Effector memory CD4-positive, alpha-beta T cell (primary cell): ENCODE results near the gene ZNF189.

Experiments used
- DNase-seq, 3 donors: peaks; one replicate each; pipeline ENCODE4 v3.0.0-alpha.2; 2020
- H3K27ac ChIP-seq: 2 replicates; pipeline ENCODE4 v1.7.0; 2013; ENCODE audit warnings: mild to moderate bottlenecking, low read length, moderate library complexity; ENCODE audit not compliant: insufficient read depth, poor library complexity, severe bottlenecking
- H3K27me3 ChIP-seq: replicated peaks from 2 replicates; pipeline ENCODE4 v1.7.0; 2013; ENCODE audit warnings: mild to moderate bottlenecking, low read length; ENCODE audit not compliant: insufficient read depth, control insufficient read depth, poor library complexity, severe bottlenecking
- H3K36me3 ChIP-seq: 2 replicates; pipeline ENCODE4 v1.7.0; 2013; ENCODE audit warnings: mild to moderate bottlenecking, low read length, moderate library complexity; ENCODE audit not compliant: control insufficient read depth, insufficient read depth
- H3K4me1 ChIP-seq: 2 replicates; pipeline ENCODE4 v1.7.0; 2013; ENCODE audit warnings: low read length, mild to moderate bottlenecking; ENCODE audit not compliant: control insufficient read depth, insufficient read depth, poor library complexity, severe bottlenecking
- H3K4me3 ChIP-seq: 2 replicates; pipeline ENCODE4 v1.7.0; 2013; ENCODE audit warnings: low read length, low read depth, mild to moderate bottlenecking; ENCODE audit not compliant: insufficient read depth, poor library complexity, severe bottlenecking
- H3K9me3 ChIP-seq: 2 replicates; pipeline ENCODE4 v1.7.0; 2013; ENCODE audit warnings: mild to moderate bottlenecking, low read length, moderate library complexity; ENCODE audit not compliant: control insufficient read depth

Gene ZNF189

DNA sequence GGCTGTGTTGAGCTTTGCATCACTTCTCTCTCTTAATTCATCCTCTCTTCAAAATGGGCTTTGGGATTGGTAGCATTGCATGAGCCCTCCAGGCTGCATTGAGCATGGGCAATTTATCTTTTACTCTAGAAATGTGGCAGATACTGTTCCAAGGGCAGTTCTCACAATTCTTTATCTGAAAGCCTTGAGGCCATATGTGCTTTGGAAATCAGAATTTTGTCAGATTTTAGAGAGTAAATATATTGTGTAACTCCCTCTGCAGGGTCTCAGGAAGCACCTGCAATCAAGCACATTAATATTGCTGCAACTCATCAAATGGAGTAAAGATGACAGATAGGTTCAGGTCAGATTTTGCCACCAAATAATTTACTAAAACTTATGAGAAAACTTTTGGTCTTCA lies 19.3 kb downstream of the ZNF189 start:
- no peaks in the 10 kb centered on the region for H3K27me3 ChIP-seq
- peaks cover 21% of the 10 kb centered on the region for H3K9me3 ChIP-seq
- H3K36me3 ChIP-seq: no peaks in the 10 kb centered on the region
- DNase-seq: no peak
- no peak overlapping the region for H3K4me3 ChIP-seq
- H3K4me1 ChIP-seq: no peaks in the 10 kb centered on the region
- no peak overlapping the region for H3K27ac ChIP-seq

DNA sequence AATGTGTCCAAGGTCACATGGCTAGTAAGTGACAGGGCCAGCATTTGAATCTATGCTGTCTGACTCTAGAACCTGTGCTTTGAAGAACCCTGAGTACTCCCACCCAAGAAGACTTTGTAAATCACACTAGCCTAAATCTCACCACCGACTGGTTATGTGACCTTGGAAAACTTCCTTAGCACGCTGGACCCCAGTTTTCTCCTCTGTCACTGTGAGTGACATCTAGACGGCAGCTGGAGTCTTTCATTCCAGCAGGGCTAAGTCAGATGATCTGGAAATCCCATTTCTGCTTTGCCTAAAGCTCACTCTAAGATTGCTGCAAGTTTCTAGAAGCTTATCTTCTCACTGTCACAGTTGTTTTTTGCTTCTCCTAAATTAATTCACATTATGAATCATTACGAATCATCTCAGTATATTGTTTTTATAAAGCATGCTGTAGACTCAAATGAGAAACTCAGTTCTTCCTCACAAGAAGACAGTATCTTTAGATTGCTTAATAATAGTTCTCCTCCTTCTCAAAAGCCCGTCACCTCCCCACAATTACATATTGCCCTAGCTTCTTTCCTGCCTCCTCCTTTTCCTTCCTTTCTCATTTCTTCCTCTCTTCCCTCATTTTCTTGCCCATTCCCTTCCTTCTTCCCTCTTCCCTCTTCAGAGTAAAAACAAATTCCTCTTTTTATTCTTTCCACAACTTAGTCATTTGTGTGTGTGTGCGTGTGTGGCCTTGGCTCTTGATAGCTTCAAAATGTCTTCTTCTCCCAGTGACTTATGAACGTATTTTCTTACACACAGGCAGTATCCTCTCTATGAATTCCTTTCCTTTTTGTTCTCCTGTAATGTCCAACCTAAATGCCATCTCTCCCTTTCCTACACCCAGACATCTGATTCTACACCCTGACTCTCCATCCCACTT lies 20.1 kb downstream of the ZNF189 start:
- no peaks in the 10 kb centered on the region for H3K27me3 ChIP-seq
- no peak overlapping the region for H3K27ac ChIP-seq
- H3K9me3 ChIP-seq: peaks cover 18% of the 10 kb centered on the region
- H3K4me1 ChIP-seq: no peaks in the 10 kb centered on the region
- H3K36me3 ChIP-seq: no peaks in the 10 kb centered on the region
- H3K4me3 ChIP-seq: no peak overlapping the region
- no peak for DNase-seq

DNA sequence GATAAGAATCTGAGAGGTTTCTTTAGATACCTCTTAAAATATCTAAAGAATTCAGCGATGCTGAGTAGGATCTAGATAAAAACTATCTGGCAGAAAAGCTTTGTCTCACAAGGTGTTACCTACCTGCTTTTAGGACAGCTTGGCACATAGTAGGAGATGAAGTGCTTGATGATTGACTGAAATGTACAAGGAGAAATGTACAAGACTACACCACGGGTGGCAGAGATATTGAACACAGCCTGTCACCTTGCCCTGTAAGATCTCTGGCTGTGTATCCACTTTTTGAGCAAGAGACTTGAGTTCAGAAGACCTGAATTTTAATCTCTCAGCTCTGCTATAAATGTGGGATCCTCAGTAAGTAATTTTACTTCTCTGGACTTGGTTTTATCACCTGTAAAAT lies 21.2 kb downstream of the ZNF189 start:
- Histone ChIP-seq H3K9me3 (peaks cover 18% of the 10 kb centered on the region), H3K27me3 (no peaks in the 10 kb centered on the region), H3K36me3 (no peaks in the 10 kb centered on the region), H3K27ac (no peak overlapping the region), H3K4me1 (no peaks in the 10 kb centered on the region), H3K4me3 (no peak overlapping the region)
- DNase-seq: no peak

DNA sequence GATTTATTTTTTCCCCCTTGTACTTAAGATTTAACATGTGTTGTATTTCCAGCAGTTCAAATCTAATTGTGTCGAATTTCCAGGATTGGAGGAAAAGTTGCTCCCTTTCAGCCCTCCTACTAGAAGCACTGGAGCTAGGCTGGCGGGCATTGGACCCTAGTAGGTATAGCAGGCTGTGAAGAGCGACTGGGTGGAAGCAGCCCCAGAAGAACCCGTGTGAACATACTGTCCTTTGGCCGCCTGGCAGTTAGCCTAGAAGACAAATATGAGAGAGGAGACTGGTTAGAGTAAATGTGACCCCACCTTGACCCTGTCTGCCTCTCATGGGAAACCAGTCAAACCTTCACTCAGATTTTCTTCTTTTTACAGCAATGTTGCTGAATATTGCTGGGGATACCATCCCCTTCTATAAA lies 23.0 kb downstream of the ZNF189 start:
- H3K36me3 ChIP-seq: no peaks in the 10 kb centered on the region

DNA sequence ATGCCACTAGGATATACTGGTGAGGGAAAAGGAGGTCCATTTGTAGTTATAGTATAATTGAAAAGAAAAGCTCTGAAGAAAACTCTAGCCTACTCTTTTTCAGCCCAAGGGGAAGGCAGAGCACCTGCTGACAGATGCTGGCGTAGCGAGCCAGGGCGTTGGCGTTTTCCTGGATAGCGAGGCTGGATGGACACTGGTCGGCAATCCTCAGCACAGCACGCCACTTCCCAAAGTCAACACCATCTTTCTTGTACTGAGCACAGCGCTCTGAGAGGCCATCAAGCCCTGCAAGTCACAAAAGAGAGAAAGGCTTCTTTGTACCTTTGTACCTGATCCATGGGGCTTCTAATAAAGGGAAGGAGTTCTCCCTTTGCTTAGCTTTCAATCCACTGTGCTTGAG lies 28.7 kb downstream of the ZNF189 start:
- no peaks in the 10 kb centered on the region for H3K4me1 ChIP-seq
- H3K27ac ChIP-seq: no peak overlapping the region
- H3K27me3 ChIP-seq: no peaks in the 10 kb centered on the region
- DNase-seq: no peak
- H3K36me3 ChIP-seq: no peaks in the 10 kb centered on the region
- no peak overlapping the region for H3K4me3 ChIP-seq
- H3K9me3 ChIP-seq: no peaks in the 10 kb centered on the region

More for the DNA sequence above, 23.0 kb downstream of the ZNF189 start:
- H3K9me3 ChIP-seq: peaks cover 9% of the 10 kb centered on the region
- no peak overlapping the region for H3K27ac ChIP-seq
- no peak for DNase-seq
- H3K27me3 ChIP-seq: no peaks in the 10 kb centered on the region
- H3K4me3 ChIP-seq: no peak overlapping the region
- H3K4me1 ChIP-seq: no peaks in the 10 kb centered on the region

DNA sequence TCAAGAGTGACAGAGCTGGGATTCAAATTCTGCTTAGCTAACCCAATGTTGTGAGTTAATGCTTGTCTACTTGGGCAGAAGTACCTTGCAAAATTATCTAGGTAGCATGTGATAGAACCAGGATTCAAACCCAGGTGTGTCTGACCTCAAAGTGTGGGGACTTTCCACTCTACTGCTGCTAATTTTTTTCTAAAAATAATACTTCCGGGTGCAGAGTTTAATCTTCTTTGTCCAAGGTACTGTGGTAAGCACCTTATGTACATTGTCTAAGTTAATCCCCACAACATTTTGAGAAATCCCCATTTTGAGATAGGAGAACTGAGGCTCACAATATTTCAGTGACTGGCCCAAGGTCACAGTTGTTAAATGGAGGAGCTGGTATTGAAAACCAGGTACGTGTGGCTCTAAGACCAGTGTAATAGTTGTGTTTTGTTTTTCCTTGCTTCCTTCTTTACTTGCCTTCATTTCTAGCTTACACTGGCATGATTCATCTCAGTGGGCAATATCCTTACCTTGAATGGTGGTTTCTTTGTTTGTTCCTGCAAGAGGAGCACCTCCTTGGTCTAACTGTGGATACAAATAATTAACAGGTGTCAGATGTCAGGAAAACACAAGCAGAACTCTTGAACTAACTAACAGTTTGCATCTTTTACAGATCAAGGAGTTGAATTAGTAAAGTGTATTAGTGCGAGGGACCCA lies 29.5 kb downstream of the ZNF189 start:
- no peak for DNase-seq
- no peaks in the 10 kb centered on the region for H3K36me3 ChIP-seq
- no peaks in the 10 kb centered on the region for H3K4me1 ChIP-seq
- H3K4me3 ChIP-seq: no peak overlapping the region
- H3K27ac ChIP-seq: no peak overlapping the region
- no peaks in the 10 kb centered on the region for H3K9me3 ChIP-seq
- H3K27me3 ChIP-seq: no peaks in the 10 kb centered on the region

DNA sequence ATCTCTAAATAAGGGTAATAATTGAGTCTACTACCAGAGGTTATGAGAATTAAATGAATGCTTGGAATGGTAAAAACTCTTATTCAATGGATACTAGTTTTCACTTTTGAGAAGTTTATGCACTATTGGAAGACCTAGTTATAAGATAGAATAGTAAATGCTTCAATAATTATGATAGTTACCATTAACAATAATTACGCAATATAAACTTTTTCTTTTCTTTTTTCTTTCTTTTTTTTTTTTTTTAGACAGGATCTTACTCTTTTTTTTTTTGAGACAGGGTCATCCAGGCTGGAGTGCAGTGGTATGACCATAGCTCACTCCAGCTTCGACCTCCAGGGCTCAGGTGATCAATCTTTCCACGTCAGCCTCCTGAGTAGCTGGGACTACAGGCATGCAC lies 30.3 kb downstream of the ZNF189 start:
- Histone ChIP-seq H3K27me3 (no peaks in the 10 kb centered on the region), H3K4me3 (no peak overlapping the region), H3K36me3 (no peaks in the 10 kb centered on the region), H3K9me3 (no peaks in the 10 kb centered on the region), H3K4me1 (no peaks in the 10 kb centered on the region), H3K27ac (no peak overlapping the region)
- DNase-seq: no peak

DNA sequence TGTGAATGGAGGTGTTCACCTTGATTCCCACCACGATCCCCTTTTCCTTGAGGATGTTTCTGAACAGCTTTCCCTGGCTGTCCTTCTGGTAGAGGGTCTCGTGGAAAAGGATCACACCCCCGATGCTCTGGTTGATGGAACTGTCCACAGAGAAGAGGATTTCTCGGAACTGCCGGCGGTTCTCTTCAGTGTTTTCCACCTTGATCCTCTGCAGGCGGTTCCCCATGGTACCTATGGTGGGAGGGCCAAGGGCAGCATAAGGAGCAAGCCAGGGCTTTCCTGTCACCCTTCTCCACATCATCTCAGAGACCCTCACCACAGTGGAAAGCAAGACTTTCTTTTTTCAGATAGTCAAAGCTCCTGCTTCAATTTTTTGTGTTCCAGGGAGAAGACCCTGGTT lies 31.1 kb downstream of the ZNF189 start:
- Histone ChIP-seq H3K27me3 (peaks cover under 1% of the 10 kb centered on the region), H3K4me3 (no peak overlapping the region), H3K4me1 (no peaks in the 10 kb centered on the region), H3K27ac (no peak overlapping the region), H3K36me3 (no peaks in the 10 kb centered on the region), H3K9me3 (no peaks in the 10 kb centered on the region)
- no peak for DNase-seq

DNA sequence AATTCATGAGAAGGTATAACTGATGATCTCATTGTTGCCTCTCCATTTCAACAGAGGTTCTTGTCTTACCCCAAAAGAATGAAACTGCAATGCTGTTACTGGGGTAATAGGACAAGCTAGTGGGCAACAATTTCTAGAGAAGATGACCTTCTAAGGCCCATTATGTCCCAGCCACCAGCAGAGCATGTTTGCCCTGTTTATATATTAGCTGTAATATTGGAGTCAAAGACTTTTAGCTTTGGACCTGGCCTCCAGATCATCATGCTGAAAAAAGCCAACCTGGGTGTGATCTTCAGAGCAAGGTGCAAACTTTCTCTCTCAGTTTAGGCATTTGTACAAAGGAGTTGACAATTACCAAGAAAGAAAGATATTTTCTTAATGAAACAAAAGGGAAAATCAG lies 33.5 kb downstream of the ZNF189 start:
- Histone ChIP-seq H3K4me1 (no peaks in the 10 kb centered on the region), H3K36me3 (no peaks in the 10 kb centered on the region), H3K4me3 (no peak overlapping the region), H3K9me3 (no peaks in the 10 kb centered on the region), H3K27me3 (peaks cover 4% of the 10 kb centered on the region), H3K27ac (no peak overlapping the region)
- no peak for DNase-seq

DNA sequence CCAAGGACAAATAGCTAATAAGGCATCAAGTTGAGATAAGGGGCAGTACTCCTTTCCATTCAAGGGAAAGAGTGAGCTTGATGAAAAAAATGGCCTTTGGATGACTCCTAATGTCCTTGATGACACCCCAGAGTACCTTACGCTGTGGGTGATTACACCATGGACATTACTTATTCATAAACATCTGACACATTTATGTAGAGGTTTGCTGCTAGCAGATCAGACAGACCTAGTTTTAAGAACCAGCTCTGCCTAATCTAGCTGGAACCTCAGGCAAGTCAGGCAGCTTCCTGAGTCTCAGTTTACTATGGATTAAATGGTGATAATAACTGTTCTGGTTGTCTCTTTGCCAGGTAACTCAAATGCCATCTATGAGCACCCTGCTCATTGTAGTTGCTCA lies 34.1 kb downstream of the ZNF189 start:
- no peak for DNase-seq
- Histone ChIP-seq H3K27me3 (peaks cover 4% of the 10 kb centered on the region), H3K27ac (no peak overlapping the region), H3K4me1 (no peaks in the 10 kb centered on the region), H3K36me3 (no peaks in the 10 kb centered on the region), H3K9me3 (no peaks in the 10 kb centered on the region), H3K4me3 (no peak overlapping the region)
